Prostate gland (tissue), 2 donors: Measurements from ENCODE around the gene MAPK9. TPM values are rescaled to one million over a fixed set of nuclear protein-coding genes. Genes with fewer than 3 reads are reported as not detected.
A peak's percentile ranks its signal among the peaks of the same experiment; 100 is the strongest.

ENCODE experiments used
- DNase-seq: peaks from one replicate; pipeline ENCODE4 v3.0.0-alpha.2; 2019; ENCODE audit warnings: low spot score
- H3K27ac ChIP-seq, 2 donors: fragments of 200-600 bp; sonication (generic); 2 replicates each; pipeline ENCODE4 v1.5.1; 2017 to 2019
- H3K27me3 ChIP-seq: fragments of 200-600 bp; sonication (generic); replicated peaks from 2 replicates; pipeline ENCODE4 v1.5.1; 2019; ENCODE audit not compliant: insufficient read depth
- H3K36me3 ChIP-seq, 2 donors: fragments of 200-600 bp; sonication (generic); 1 replicate in 1 of 2; 2 replicates in 1 of 2; pipeline versions ENCODE4 v1.5.1 to v1.8.1; 2017 to 2019
- H3K4me1 ChIP-seq: fragments of 200-600 bp; sonication (generic); replicated peaks from 2 replicates; pipeline ENCODE4 v1.5.1; 2019
- H3K4me3 ChIP-seq, 2 donors: fragments of 200-600 bp; sonication (generic); 2 replicates each; pipeline ENCODE4 v1.5.1; 2017 to 2019
- H3K9me3 ChIP-seq: fragments of 200-600 bp; sonication (generic); 2 replicates; pipeline ENCODE4 v1.5.1; 2017
- POLR2A ChIP-seq: fragments of 450-650 bp; IDR thresholded peaks from one replicate; pipeline ENCODE4 v1.6.1; 2016; ENCODE audit warnings: antibody characterized with exemption, mild to moderate bottlenecking
- POLR2AphosphoS5 ChIP-seq: sonication (generic); formaldehyde crosslinking; IDR thresholded peaks from one replicate; pipeline ENCODE4 v1.6.1; 2017; ENCODE audit warnings: antibody characterized with exemption
- WGBS: methylation state at CpG from one replicate; pipeline ENCODE4 v1.1.5; 2018; 5-methylcytosine and 5-hydroxymethylcytosine counted together
- intact Hi-C: fragments of 100-400 bp; cut with DNase I; formaldehyde crosslinking; loops from one replicate; pipeline ENCODE4 v1.14.2; 2022
- total RNA-seq, 2 donors: library from RNA; depleted of rRNA; stranded (reverse); fragments of >200 nt; gene quantifications; one replicate each; pipeline ENCODE4 v1.1.0, GENCODE V29; 2016
- TF ChIP-seq, protein P1 (sequence below), 4 experiments: fragments of 200-600 bp in 2 of 4; fragments of 450-650 bp in 2 of 4; sonication (generic) in 2 of 4; IDR thresholded peaks; 1 replicate in 3 of 4; 2 replicates in 1 of 4; pipeline ENCODE4 v1.5.1; 2016 to 2019; ENCODE audit warnings: antibody characterized with exemption in 4 of 4, mild to moderate bottlenecking in 2 of 4, moderate library complexity in 2 of 4

Gene MAPK9
- total RNA-seq, 2 donors from 2014 or later = 28.8 to 38.5 TPM

- H3K27ac ChIP-seq = no peak overlapping the region
- H3K4me3 ChIP-seq = no peak overlapping the region
- H3K4me1 ChIP-seq = no peaks in the 10 kb centered on the region
- no peak for DNase-seq
- H3K36me3 ChIP-seq = no peaks in the 10 kb centered on the region
- intact Hi-C loops = no loop called here
- no peaks in the 10 kb centered on the region for H3K9me3 ChIP-seq
- H3K27me3 ChIP-seq = no peaks in the 10 kb centered on the region
- TF ChIP-seq, protein P1, sequence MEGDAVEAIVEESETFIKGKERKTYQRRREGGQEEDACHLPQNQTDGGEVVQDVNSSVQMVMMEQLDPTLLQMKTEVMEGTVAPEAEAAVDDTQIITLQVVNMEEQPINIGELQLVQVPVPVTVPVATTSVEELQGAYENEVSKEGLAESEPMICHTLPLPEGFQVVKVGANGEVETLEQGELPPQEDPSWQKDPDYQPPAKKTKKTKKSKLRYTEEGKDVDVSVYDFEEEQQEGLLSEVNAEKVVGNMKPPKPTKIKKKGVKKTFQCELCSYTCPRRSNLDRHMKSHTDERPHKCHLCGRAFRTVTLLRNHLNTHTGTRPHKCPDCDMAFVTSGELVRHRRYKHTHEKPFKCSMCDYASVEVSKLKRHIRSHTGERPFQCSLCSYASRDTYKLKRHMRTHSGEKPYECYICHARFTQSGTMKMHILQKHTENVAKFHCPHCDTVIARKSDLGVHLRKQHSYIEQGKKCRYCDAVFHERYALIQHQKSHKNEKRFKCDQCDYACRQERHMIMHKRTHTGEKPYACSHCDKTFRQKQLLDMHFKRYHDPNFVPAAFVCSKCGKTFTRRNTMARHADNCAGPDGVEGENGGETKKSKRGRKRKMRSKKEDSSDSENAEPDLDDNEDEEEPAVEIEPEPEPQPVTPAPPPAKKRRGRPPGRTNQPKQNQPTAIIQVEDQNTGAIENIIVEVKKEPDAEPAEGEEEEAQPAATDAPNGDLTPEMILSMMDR (IDR thresholded peaks at IDR 0.05) = no peak
- TF ChIP-seq POLR2A (no peak), POLR2AphosphoS5 (no peak)
- WGBS = 75% methylated on average over 1 of the region's 1 CpG
Observed at GRCh38 chr5:180204276-180204819, 87.5 kb downstream of the MAPK9 start.

DNA sequence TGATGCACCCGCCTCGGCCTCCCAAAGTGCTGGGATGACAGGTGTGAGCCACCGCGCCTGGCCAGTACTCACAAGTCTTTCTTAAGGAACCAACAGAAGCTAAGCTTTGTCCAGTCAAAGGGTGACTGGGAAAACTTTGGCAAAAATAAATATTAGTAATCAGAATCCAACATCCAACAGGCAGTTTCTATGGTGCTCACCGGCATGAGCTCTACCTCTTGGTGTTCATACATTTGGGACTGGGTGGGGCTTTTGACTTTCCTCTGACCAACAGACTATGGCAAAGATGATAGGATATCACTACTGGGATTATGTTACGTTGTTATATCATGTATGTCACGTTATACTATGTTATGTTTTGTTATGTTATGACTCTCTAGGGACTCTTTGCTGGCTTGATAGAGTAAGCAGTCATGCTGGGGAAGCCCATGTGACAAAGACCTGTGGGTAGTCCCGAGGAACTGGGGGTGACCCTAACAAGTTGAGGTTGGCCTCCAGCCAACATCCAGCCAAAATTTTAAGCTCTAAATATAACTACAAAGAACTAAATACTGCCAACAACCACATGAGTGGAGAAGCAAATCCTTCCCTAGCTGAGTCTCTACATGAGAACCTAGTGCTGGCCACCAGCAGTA lies 88.8 kb downstream of the MAPK9 start:
- WGBS = 84% methylated on average over 8 of the region's 8 CpGs
- intact Hi-C loops = no loop called here
- TF ChIP-seq, protein P1 (IDR thresholded peaks at IDR 0.05) = no peak
- TF ChIP-seq POLR2A (no peak), POLR2AphosphoS5 (no peak)
- Histone ChIP-seq H3K27ac (no peak overlapping the region), H3K36me3 (no peaks in the 10 kb centered on the region), H3K4me3 (no peak overlapping the region), H3K9me3 (no peaks in the 10 kb centered on the region), H3K27me3 (no peaks in the 10 kb centered on the region), H3K4me1 (no peaks in the 10 kb centered on the region)
- no peak for DNase-seq

GRCh38 chr5:180201051-180201987 lies 90.6 kb downstream of the MAPK9 start:
- Histone ChIP-seq H3K9me3 (no peaks in the 10 kb centered on the region), H3K36me3 (no peaks in the 10 kb centered on the region), H3K4me3 (no peak overlapping the region), H3K27ac (no peak overlapping the region), H3K27me3 (no peaks in the 10 kb centered on the region), H3K4me1 (no peaks in the 10 kb centered on the region)
- intact Hi-C loops = no loop called here
- TF ChIP-seq, protein P1 (IDR thresholded peaks at IDR 0.05) = peak in 1 of 4 experiments; percentile 4
- TF ChIP-seq POLR2AphosphoS5 = no peak
- TF ChIP-seq POLR2A = no peak
- 80% methylated on average over 23 of the region's 23 CpGs for WGBS
- no peak for DNase-seq

- Histone ChIP-seq H3K36me3 (no peaks in the 10 kb centered on the region), H3K9me3 (no peaks in the 10 kb centered on the region), H3K27me3 (no peaks in the 10 kb centered on the region), H3K4me3 (no peak overlapping the region), H3K27ac (no peak overlapping the region), H3K4me1 (no peaks in the 10 kb centered on the region)
- no peak for DNase-seq
- intact Hi-C loops = no loop called here
- WGBS = 55% methylated on average over 8 of the region's 8 CpGs
- no peak for TF ChIP-seq POLR2A
- no peak for TF ChIP-seq POLR2AphosphoS5
- TF ChIP-seq, protein P1 (IDR thresholded peaks at IDR 0.05) = no peak
Observed at GRCh38 chr5:180199390-180199789, 92.5 kb downstream of the MAPK9 start.
